ENCODE data around the gene CC2D2B.
"Not testable (repeated sequence)": the region's sequence is repeated elsewhere in the genome, so short reads cannot be mapped to it uniquely, and the experiment has no call there.

The CC2D2B gene

DNA sequence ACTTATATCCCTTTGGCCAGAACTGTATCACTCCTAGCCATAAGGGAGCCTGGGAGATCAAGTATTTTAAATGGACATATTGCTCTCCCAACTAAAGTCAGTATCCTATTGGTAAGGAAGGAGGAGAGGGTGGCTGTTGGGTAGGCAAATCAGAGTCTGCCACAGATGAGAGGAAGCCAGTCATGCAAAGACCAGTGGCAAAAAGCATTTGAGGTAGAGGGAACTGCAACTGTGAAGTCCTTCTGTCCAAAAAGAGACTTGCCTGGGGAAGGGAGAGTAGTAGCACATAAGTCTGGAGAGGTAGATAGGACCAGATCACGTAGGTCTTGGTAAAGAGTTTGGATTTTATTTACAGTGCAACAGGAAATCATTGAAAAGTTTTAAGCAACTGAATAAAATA lies 126.8 kb downstream of the CC2D2B start:
- no peak for DNase-seq

DNA sequence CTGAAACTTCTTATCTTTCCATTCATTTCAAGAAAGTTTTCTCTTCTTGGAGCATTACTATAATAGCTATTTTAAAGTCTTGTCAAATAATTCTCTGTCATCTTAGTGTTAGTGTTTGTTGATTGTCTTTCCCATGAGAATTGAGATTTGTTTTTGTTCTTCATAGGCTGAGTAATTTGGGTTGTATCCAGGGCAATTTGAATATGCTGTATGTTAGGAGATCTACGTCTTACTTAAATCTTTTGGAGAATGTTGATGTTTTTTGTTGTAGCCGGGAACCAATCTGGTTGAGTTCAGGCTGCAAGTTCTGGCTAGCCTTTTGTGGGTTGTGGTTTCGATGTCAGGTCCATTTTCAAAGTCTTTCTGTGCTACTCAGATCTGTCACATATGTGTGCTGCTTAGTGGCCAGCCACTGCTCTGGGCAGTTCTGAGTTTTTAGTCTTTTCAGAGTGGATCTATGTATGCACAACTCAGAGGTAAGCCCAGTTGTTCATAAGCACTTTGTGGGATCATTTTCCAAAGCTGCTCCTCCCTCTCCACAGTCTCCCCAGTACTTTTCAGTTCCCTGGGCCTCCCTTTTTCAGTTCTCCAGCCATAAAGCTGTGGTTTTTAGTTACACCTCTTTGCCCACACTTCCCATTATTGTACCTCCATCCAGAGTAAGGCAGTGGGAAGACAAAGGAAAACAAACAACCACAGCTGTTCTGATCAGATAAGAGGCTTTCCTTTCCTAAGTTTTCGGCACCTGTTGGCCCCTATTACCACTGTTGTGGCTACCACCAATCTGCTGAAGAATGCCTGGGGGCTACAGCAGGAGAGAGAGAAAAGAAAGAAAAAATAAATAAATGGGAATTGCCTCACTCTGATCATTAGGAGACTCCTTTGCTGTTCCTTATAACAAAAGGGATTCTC lies 131.0 kb downstream of the CC2D2B start:
- DNase-seq = no peak

DNA sequence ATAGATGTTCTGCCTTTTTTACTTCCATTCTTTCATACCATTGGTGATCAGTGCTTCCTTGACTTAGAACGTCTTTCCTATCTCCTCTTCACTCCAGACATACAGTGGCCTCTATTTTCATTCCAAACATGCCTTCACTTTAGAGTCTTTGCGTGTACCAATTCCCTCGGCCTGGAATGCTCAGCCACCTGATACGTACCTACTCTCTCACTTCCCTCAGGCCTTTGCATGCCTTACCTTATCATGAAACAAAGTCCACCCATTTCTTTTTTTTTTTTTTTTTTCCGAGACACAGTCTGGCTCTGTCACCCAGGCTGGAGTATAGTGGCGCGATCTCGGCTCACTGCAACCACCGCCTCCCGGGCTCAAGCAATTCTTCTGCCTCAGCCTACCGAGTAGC lies 133.4 kb downstream of the CC2D2B start:
- DNase-seq = no peak

DNA sequence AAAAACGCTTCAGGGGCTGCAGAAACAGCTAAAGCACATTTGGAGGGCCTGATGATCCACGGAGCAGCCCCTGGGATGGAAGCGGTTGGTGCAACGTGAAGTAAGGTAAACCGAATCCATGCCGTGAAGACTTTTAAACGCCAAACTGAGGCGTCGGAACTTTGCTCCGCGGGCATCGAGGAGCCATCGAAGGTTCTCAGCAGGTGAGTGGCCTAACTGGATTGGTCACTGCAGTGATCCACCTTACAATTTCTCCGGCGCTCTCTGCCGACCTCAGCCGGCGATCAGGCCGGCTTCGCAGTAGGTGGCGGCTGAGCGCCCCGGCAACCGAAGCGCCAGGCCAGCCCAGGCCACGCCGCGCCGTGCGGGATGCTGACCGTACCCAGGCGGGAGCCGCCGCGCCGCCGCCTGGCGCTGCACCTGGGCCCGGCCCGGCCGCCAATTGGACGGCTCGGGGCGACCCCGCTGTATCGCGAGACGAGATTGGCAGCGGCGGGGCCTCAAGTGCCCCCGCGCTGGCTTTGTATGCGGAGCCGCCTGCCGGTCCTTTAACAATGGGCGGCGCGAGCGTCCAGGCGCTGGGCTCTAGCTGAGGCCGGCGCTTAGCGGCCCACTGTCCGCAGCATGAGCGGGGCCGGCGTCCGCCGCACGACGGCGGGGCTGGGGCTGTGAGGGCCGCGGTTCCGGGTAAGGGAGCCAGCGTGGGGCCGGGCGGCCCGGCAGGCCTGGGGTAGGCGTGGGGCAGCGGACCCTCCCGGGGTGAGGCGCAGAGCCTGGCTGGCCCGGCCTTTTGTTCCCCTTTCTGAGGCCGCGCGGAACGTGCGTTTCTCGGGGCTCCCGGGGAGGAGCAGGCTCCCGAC lies 135.5 kb downstream of the CC2D2B start, which contains the start of gene CCNJ:
Gene CCNJ (plus strand): TSS at position 551 of the 860 bp plus-strand sequence. CDS start 811 bp downstream, outside the sequence.
- peak; percentile 71 for DNase-seq

DNA sequence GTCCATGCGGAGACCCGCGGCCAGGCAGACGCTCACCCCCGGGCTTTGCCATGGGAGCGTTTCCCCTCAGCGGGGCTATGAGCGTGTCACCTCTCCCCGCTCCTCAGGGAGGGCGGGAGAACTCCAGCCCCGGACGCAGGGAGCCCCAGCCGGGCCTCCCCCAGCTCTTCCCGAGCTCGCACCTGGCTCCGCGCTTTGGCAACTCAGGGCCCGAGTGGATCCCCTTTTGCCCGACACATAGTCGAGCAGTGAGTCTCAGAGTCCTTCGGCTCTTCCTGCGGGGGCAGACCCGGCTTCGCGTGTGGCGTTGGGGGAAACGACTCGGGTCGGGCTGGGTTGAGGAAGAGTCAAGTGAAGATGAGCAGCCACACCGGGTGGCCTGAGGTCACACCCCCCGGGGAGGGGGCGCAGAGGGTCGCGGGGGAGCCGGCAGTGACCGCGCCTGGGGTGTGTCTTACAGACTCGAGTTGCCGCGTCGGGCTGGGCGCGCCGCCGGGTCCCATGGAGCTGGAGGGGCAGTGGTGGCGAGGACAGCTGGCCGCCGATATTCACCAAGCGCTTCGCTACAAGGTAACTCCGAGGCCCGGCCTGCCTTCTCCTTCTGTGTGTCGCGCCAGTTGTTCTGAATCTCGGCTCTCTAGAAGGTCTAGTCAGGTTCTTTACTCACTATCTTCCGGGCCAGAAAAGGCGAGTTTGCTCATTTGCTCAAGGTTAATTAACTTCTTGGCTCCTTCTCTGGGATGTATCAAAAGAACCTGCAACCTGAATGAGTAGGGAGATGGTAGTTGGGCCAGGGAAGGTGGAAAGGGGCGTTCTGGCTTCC lies 136.3 kb downstream of the CC2D2B start:
- peak; percentile 38 for DNase-seq

DNA sequence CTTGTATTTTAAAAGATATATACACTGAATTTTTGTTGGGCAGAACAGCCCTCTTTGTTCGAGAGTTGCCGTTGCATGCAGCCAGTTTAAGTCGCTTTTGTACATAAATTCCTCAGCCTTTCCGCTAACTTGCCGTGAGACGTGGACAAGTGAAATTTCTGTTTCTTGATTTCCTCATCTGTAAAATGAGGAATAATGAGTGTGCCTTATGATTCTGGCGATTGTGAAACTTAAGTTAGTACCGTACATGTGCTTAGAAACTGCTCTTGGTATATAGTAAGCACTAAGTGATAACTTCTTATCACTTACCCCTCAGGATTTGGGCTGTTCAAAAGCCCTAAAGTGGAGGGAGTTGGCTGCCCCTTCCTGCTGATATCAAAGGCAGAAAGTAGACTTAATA lies 137.0 kb downstream of the CC2D2B start:
- DNase-seq = no peak

DNA sequence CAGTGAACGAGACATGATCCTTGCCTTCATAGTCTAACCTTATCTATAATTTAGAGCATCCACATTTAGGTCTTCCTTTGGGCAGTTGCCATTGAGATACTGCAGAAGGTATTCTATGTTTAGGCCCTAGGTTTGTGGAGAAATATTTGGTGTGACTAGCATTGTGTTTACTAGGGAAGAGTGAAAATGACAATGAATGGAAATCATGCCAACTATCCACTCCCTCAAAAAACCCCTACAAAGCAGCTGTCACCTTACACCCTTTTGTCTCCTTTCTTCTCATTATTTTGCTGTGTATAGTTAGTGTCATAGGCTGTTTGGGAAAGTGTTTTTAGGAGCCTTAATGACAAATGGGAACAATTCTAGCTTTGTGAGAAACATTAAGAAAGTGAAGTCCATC lies 138.8 kb downstream of the CC2D2B start:
- no peak for DNase-seq

DNA sequence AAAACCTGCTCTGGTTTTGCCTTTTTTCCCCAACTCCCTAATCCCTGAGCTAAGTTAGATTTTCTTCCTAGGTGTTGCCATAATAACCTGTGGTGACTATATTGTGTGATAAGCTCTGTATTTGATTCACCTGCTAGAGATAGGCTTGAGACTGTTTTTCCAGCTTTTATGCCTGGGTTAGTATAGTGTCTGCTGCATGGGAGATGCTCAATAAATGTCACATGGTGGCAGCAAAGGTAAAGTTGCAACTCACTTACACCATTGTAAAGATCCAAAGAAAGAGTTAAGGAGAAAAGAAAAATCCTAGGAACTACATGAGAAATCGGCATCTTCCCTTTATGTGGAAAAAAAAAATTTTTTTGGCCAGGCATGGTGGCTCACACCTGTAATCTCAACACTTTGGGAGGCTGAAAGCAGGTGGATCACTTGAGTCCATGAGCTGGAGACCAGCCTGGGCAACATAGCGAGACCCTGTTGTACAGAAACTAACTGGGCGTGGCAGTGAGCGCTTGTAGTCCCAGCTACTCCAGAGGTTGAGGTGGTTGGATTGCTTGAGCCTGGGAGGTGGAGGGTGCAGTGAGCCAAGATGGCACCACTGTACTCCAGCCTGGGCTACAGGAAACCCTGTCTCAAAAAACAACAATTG lies 139.4 kb downstream of the CC2D2B start:
- DNase-seq = no peak

DNA sequence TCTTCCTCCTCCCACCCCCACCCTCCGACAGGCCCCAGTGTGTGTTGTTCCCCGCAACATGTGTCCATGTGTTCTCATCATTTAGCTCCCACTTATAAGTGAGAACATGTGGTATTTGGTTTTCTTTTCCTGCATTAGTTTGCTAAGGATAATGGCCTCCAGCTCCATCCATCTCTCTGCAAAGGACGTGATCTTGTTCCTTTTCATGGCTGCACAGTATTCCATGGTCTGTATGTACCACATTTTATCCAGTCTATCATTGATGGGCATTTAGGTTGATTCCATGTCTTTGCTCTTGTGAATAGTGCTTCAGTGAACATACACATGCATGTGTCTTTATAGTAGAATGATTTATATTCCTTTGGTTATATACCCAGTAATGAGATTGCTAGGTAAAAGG lies 140.2 kb downstream of the CC2D2B start:
- DNase-seq = not testable (repeated sequence)

DNA sequence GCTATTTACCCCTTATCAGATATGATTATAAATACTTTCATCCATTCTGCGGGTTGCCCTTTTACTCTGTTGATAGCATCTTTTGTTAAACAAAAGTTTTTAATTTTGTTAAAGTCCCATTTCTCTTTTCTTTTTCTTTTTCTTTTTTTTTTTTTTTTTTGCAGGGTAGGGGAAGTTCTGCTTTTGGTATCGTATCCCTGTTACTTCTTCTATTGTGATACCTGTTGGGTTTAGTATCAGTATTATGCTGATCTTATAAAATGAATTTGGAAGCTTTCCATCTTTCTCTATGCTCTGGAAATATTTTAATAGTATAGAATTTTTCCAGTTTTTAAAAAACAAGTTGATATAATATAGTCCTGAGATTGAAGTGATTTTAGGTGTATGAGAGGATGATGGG lies 141.6 kb downstream of the CC2D2B start:
- no peak for DNase-seq

DNA sequence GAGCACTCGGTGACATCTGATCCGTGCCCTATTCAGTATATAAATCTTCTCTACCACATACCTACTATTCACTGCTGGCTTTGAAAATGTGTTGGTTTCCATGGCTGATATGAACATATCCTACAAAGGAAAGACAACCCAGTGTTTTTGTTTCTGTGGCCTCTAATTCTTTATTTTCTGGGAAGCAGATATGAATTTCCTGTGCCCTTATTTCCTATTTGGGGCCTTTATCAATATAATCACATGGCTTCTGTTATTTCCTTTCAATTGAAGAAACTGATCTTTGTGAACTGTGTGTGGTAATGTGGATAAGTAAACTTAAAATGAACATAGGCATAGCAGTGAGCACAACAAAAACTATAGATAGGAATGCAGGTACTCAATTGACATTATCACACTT lies 146.2 kb downstream of the CC2D2B start:
- no peak for DNase-seq

DNA sequence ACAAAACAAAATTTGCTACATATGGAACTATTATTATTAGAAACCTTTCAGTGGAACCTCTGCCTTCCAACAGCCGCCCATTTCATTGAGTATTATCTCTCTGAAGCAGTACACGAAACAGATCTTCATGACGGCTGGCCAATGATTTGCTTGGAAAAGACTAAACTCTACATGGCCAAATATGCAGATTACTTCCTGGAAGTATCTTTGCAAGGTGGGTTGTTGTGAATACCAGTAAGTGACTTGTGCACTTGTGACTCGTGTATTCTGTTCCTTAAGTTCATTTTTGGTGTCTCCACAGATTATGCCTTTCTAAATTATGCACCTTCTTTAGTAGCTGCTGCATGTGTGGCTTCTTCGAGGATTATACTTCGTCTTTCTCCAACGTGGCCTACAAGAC lies 149.0 kb downstream of the CC2D2B start:
- no peak for DNase-seq

DNA sequence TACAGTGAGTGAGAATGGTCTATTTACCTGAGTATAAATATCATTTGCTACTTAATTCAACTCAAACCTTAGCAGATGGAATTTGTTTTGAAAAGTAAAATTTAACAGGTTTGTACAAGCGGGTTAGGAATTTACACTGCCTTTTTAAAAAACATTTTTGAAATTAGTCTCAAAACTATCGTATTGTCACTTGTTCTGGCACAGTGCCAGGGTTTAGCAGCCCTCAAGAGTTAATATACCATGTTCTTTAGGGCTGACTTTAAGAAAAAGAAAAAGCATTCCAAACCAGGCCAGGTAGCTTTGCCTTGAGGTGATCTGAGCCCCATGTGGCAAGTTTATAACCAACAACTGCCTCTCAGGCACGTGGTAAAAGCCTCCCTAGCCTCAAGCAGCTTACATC lies 153.5 kb downstream of the CC2D2B start:
- DNase-seq = no peak

DNA sequence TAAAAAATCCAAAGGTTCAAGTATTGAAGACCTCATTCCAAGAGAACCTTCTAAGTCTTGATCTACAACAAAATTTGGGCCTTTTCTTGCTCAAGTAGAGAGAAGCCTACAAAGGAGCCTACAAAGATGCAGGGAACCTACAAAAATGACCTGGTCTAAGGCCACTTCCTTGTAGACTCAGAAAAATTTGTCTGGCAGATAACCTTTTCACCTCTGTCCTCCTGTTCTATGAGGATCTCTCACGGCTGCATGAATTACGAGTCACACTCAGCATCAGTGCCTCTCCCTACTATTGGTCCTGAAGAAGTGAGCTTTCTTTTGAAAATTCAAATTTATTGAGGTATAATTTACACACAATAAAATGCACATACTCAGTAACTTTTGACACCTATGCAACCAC lies 164.9 kb downstream of the CC2D2B start:
- no peak for DNase-seq

DNA sequence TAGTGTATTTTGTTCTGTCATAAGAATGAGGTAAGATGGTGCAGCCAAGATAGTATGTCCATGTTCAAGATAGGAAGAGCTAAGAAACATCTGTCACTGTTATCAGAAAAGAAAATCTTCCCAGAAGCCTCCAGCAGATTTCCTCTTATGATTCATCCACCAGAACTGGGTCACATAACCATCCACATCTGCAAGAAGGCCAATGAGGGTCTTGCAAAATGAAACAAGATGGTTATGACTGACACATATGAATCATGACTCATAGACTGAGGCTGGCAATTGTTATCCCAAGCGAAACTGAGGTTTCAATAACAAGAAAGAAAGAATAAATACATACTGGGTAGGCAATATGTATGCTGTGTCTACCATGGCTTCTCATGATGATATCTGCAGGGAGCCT lies 165.9 kb downstream of the CC2D2B start:
- no peak for DNase-seq

DNA sequence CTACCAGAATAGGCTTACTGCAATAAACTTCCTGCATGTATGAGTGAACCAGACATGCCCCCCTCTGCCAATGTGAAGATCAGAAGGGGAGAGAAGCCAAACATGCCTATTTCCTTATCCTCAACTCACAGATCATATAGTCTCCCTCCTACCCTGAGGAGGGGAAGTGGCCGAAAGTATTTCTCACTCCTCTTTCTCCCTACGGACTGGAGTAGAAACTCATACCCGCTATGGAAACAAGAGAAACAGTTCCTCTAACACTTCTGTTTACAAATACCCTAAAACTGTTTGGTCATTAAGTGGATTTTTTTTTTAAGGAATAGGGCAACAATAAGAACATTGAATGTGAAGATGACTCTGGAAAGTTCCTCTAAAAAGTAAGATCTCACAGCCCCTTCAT lies 167.0 kb downstream of the CC2D2B start:
- DNase-seq = no peak

DNA sequence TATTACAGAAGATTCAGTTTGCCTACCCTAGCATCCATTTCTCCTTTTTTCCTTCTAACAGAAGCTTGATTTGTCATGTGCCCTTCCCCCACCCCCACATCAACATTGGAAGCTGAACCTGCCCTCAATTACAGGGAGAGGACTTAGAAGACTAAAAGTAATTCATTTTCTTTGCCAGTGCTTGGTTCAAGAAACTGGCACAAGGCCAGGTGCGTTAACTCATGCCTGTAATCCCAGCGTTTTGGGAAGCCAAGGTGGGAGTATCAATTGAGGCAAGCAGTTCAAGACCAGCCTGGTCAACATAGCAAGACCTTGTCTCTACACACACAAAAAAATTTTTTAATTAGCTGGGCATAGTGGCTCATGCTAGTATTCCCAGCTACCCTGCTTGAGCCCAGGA lies 168.2 kb downstream of the CC2D2B start:
- DNase-seq = no peak

DNA sequence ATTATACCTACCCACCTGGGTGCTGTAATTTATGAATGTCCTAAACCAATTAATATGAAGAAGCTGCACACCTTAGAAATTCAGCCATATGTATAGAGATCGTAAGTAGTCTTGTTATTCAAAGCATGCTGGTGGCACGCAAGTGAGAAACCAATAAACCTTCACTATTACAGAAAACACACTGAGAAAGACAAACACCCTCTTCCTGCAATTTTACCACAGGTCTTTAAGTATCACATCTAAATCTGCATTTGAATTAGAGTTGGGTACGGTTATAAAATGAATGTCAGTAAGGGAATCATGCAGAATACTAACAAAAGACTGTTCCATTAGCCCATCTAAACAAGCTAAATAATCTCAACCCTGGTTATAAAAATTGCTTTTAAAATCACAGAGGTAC lies 169.4 kb downstream of the CC2D2B start:
- DNase-seq = no peak

DNA sequence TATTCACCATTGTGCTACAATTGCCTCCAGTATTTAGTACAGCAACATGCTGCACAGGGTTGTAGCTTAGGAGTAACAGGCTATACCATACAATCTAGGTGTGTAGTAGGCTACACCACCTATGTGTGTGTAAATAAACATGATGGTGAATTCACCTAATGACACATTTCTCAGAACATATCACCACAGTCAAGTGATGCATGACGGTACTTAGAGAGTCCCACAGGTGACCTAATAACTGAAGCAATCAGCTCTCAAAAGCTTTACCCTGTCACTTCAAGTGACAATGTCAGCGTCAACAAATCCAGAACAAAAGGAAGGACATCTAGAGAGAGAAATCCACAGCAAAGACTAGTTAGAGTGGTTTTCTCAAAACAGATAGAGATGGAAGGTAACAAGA lies 174.4 kb downstream of the CC2D2B start:
- DNase-seq = no peak

Data from activated effector memory CD4-positive, alpha-beta T cell treated with Interleukin-2 at 50 U/mL for 16 hours (primary cell).